HG03139 (cell line): ENCODE measurements around the gene GUCD1.
A peak's percentile ranks its signal among the peaks of the same experiment; 100 is the strongest.

Experiments
- ATAC-seq: cut with Tn5 transposase; IDR thresholded peaks from one replicate; pipeline ENCODE4 v1.9.1; 2021; ENCODE audit not compliant: unreplicated experiment

GUCD1 gene

DNA sequence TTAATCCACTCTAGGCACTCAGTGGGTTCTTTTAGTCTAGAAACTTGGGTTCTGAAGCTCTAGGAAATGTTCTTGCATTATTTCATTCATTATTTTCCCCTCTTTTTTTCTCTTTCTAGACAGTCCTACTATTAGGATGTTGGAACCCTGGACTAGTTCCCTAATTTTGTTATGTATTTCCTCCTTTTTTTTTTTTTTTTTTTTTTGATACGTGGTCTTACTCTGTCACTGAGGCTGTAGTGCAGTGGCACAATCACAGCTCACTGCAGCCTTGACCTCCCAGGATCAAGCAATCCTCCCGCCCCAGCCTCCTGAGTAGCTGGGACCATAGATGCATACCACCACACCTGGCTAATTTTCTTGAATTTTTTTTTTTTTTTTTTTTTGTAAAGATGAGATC lies 50.4 kb downstream of the GUCD1 start:
- no peak for ATAC-seq

DNA sequence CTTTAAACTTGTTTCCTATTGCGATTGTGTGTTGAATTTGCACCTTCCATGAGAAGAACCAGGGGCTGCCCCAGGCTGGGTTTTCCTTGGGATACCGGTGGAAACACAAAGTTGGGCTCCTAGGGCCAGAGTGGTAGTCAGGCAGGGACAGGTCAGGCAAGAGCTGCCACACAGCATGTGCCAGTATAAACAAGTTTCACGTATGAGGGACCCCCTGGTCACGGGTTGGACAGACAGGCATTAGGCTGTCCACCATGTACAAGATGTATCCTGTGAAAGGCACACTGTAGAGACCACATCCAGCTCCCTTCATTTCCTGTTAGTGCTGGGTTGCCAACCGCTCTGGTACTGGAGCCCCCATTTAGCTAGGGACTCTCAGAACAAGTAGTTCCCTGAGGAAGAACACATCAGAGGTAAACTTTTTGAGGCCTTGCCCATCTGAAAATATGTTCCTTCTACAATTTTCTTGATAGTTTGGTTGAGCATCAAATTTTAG lies 51.0 kb downstream of the GUCD1 start:
- ATAC-seq: no peak

DNA sequence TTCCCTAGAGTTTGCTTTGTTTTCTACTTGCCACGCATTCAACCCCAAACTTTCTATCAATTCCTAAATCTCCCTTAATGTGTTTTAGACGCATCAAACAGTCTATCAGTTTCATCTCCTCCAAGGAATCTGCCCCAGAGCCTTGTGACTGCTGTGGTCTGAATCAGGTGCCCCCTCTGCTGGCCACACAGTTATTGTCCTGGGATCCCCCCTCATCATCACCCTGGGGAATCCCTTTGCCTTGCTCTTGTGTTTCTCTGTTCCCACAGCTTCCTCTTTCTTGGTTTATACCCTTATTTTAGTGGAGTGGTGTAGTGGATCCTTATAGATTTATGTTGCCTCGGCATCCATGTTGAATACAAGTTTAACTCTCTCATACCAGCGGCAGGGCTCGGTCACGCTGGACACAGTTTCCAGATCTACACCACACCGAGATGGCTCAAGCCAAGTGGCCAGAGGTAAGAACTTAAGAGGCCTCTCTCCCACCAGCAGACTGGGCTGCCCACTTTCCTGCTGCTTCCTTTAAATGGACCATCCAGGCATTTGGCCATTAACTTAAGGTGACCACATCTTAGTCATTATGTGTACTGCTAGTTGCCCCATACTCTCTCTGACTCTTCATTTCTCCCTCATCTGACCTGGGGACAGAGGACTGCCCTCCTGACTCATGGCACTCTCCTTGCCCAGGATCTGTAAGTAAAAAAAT lies 51.6 kb downstream of the GUCD1 start:
- peak; percentile 50 for ATAC-seq

DNA sequence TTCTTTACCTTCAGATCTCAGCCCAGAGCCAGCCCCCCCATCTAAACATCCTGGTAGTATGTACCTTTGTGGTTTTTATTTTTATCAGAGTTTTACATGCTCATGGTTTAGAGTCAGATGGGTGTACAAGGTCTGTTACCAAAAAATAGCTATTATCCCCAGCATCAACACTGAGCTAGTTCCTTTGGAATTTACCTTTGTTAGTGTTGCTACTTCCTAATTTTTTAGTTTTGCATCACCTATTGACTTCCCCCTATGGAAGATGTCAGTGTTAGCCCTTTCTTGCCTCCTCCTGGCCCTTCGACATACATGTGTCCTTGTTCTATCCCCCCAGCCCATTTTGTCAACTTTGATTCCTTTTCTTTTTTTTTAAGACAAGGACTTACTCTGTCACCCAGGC lies 52.4 kb downstream of the GUCD1 start:
- no peak for ATAC-seq

DNA sequence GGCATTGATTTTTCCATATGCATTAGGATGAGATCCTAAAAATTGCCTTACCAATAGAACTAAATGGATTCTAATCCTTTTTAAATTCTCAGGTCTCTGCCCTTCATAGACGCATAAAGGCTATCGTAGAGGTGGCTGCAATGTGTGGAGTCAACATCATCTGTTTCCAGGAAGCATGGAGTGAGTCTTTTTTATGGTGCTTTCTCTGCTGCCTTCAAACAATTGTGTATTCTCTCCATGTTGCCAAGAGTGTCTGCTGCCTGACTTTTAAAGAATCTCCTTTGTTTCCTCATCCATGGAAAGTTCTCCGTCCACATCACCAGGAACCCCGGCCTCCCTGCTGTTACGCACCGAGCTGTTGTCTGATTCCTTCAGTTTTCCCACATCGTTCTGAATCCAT lies 52.9 kb downstream of the GUCD1 start:
- ATAC-seq: no peak

DNA sequence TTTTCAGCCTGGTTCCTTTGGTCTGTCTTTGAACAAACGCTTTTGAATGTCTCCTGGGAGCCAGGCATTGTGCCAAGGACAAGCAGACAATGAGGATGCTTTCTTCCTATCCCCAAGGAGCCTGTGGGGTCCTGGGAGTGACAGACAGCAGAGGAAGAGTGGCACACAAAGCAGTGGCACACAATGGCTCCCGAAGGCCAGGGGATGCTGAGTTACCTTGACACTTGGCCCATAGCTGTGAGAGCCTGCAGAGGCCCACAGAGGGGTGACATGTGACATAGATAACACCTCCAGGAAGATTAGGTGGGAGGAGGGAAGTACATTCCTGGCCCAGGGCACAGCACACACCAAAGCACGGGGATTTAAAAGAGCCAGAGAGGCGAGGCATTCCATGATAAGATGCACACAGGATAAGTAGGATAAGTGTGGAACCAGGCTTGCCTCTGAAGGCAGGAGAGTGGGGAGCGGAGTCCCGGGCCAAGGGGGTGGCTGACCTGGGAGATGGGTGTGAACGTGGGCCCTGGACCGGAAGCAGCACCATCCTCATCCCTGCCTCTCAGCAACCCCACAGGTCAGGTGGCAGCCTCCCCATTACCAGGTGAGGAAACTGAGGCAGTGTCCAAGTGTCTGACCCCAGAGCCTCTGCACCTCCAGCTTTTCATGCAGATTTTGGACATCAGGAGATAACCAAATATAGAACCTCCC lies 53.5 kb downstream of the GUCD1 start:
- no peak for ATAC-seq

DNA sequence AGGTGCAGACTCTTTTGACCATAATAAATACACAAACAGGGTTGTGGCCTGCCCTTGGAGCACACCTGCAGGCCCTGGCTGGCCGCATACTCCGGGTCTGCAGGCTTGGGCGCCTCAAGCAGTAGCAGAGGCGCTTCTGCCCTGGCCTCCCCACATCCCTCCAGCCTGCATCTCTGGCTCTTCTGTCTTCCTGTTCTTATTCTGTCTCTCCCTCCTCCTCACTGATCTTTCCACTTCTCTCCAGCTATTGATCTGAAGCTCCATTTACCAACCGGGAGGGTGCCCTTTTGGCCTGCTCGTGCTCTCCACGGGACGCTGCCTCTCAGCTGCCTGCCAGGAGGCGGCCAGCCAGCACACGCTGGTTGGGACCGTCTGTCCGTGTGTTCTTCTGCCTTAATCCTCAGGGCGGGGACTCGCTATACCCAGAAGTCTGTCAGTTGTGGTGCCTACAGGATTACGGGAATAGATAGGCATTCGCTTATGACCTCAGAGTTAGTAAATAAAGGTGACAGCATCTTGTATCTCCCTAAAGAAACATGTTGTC lies 54.6 kb downstream of the GUCD1 start:
- ATAC-seq: no peak

DNA sequence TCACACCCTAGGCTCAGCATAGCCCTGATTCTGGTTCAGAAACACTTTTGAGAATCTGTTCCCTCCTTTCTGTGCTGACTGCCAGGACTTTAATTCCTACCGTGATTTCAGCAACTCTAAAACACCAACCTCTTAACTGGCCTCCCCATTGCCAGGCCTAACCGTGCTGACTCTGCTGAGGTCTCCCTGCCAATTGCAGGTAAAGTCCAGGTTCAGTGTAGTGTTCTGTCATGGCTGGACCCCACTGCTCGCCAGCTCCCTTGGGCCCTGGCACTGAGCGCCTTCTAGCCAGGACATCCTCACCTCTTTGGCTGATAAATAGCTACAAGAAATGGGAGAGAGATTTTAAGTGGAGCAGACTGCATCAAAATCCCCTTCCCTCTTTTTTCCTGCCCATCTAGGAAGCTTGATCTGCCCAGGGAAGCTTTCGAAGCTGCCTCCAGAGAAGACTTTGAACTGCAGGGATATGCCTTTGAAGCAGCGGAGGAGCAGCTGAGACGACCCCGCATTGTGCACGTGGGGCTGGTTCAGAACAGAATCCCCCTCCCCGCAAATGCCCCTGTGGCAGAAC lies 55.1 kb downstream of the GUCD1 start:
- no peak for ATAC-seq

DNA sequence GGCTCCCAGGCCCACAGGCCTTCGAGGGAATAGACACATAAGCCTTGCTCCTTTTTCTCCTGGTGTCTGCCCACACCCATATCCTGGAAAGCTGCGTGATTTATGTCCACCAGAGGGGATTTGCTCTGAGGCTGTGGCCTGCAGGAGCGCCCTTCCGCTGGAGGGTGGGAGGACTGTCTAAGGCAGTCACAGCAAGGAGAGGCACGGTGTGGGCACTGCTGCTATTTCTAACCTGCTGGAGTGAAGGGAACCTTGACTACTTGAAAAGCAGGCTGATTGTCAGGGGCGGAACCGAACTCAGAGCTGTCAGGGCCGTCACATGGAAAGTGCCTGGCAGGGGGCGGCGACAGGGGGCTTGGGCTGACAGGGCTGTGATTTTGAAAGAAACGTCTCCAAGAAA lies 56.1 kb downstream of the GUCD1 start:
- no peak for ATAC-seq

DNA sequence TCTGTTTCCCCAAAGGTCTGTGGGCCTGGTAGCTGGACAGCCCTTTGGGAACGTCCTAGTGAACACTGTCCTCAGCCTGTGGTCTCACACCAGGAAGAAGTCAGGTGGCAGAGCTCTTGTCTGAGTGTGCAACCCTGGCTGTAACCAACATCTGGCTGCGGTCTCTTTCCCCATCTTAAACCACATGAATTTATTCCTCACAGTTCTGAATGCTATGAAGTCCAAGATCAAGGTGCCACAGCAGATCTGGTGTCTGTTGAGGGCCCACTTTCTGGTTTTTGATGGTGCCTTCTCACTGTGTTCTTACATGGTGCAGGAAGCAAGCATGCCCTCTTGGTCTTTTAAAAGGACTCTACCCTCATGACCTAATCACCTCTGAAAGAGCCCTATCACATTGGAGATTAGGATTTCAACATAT lies 57.1 kb downstream of the GUCD1 start:
- ATAC-seq: no peak

DNA sequence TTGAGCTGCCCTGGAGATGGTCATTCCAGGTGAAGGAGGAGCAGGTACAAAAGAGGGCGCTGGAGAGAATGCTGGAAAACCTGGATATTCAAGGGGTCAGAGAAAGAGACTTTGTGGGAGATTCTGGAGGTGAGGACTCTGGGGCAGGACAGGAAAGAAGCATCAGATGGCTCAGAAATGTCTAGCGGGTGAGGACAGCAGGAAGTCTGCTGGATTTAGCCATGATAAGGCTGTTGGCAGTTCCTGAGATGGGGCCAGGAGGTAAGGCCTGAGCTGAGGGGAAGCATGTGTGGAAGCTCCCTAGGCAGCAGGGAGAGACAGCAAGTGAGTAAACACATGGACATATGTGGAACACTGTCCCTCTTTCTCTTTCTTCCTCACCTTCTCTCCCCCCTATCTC lies 58.3 kb downstream of the GUCD1 start:
- no peak for ATAC-seq

DNA sequence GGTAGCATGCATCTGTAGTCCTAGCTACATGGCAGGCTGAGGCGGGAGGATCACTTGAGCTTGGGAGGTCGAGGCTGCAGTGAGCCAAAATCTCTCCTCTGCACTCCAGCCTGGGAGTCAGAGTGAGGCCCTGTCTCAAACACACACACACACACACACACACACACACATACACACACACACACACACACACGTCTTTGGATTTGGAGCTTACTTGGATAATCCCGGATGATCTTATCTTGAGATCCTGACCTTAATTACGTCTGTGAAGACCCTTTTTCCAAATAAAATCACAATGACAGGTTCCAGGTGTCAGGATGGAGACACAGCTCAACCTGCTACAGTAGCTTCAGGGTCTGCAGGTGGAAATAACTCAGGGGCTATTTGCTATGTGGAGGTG lies 58.7 kb downstream of the GUCD1 start:
- ATAC-seq: no peak

DNA sequence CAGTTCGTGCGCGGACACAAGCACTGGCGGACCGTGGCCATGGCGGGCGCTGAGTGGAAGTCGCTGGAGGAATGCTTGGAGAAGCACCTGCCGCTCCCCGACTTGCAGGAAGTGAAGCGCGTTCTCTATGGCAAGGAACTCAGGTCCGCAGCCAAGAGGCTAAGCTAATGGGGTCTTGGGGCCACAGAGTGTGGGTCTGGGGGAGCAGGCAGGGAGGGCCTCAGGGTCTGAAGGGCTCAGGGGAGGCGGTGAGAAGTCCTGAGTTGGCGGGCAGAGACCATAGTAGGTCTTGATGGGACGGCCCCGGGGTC lies 59.6 kb downstream of the GUCD1 start:
- no peak for ATAC-seq

DNA sequence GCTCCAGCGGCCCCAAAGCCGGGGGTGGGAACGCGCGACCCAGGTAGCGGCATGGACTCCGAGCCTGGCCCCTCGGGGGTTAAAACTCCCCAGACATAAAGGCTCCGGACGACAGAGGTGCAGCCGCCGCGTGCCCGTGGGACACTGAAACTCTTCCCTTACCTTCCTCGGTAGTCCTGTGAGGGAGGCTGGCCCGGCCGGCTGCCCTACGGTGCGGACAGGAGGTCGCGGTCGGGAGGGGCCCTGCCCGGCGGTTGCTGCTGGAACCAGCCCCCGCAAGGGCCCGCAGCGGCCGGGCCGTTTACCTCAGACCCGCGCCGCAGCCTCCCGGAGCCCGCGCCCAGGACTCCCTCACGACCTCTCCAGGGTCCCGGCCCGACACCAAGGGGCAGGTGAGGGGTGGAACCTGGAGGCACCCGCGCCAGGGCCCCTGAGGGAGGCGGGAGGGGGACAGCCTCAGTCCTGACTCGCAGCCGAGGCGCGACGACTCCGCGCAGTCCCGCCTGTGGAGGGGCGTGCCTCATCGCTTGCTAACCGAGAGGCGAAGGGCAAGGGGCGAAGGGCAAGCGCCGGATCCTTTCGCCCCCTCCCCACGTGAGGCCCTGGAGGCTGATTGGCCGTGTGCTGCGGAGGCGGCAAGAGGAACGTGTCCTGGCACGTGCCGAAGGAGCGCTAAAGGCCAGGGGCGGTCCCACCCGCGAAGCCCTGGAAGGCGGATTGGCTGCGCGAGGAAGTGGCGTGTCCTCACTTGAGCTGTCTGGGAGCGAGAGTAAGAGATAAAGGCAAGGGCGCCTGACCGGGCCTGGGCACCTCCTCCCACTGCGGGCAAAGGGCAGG lies 60.2 kb downstream of the GUCD1 start, which contains the start of gene UPB1:
UPB1 (plus strand) TSS at position 805 of the 837 bp plus-strand sequence. CDS start 72 bp downstream, outside the sequence.
- ATAC-seq: no peak

DNA sequence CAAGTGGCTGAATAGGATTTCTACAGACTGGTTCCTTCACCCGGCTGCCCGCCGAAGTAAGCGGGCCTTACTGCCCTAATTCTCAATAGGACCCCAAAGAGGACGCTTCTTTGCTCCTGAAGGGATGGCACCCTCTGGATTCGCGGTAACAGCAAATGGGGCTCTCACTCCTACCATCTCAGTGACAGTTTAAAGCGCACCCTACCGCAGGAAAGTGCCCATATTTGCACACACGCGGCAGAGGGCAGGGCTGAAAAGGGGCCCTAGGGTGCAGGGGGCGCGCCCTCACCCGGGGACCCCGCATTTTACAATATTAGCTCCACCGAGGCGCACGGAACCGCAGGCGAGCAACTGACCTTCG lies 60.8 kb downstream of the GUCD1 start:
- ATAC-seq: no peak

DNA sequence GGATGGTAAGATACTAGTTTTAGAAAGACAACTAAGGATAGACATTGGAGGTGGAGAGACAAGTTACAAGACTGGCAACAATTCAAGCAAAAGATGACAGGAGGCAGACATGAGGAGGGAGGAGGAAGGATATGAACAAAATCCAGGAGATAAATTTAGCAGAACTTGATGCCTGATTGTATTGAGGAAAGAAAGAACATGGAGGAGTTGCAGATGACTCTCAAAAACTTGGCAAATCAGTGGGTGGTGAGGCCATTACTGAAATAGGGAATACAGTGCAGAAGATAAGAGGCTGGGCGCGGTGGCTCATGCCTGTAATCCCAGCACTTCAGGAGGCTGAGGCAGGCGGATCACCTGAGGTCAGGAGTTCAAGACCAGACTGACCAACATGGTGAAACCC lies 62.5 kb downstream of the GUCD1 start:
- ATAC-seq: no peak
